Measurements from ENCODE around the gene RAB40A.

Gene RAB40A

DNA sequence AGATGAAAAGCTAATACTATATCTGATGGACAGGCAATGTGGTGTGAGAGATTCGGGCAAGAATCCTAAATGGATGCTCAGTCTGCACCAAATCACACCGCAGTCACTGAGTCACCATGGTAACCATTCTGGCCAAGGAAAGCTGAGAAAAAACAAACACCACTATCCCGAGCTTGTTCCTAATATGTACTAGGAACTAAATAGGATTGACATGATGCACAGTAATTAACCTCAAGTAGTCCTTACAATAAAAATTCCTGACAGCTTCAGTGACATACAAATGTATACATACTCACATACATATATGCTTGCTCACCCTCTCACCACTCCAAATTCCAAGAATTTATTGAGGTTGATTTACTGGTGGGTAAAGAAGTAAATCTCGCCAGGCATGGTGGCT lies 1.1 kb upstream of the RAB40A start:
- no peaks in the 10 kb centered on the region for H3F3A ChIP-seq (ENCODE audit: control insufficient read depth, insufficient read depth)
- no peak overlapping the region for H3K27ac ChIP-seq (ENCODE audit: low read depth, low read length)
- no peaks in the 10 kb centered on the region for H3K4me1 ChIP-seq (ENCODE audit: control insufficient read depth, low read length)
- H4K20me1 ChIP-seq (ENCODE audit: control insufficient read depth, insufficient read depth, low read depth, low read length), result no peaks in the 10 kb centered on the region
- no peaks in the 10 kb centered on the region for H3K9me3 ChIP-seq (ENCODE audit: control insufficient read depth, insufficient read depth, low read length)
- no peaks in the 10 kb centered on the region for H3K9me2 ChIP-seq (replicated peaks; ENCODE audit: control insufficient read depth, low read length)
- no peaks in the 10 kb centered on the region for H3K27me3 ChIP-seq (ENCODE audit: control insufficient read depth, low read length)
- H3K4me2 ChIP-seq (ENCODE audit: low read length), result no peak overlapping the region
- H3K4me3 ChIP-seq (ENCODE audit: low read length), result no peak overlapping the region
- no peak for TF ChIP-seq EZH2phosphoT487 (IDR thresholded peaks at IDR 0.05; ENCODE audit: borderline replicate concordance, low read length)
- TF ChIP-seq, protein P1, sequence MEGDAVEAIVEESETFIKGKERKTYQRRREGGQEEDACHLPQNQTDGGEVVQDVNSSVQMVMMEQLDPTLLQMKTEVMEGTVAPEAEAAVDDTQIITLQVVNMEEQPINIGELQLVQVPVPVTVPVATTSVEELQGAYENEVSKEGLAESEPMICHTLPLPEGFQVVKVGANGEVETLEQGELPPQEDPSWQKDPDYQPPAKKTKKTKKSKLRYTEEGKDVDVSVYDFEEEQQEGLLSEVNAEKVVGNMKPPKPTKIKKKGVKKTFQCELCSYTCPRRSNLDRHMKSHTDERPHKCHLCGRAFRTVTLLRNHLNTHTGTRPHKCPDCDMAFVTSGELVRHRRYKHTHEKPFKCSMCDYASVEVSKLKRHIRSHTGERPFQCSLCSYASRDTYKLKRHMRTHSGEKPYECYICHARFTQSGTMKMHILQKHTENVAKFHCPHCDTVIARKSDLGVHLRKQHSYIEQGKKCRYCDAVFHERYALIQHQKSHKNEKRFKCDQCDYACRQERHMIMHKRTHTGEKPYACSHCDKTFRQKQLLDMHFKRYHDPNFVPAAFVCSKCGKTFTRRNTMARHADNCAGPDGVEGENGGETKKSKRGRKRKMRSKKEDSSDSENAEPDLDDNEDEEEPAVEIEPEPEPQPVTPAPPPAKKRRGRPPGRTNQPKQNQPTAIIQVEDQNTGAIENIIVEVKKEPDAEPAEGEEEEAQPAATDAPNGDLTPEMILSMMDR (IDR thresholded peaks at IDR 0.05; ENCODE audit: low read depth, low read length, poor library complexity, severe bottlenecking), result no peak
- no peaks in the 10 kb centered on the region for H3K36me3 ChIP-seq (ENCODE audit: control insufficient read depth, low read length)
- no peaks in the 10 kb centered on the region for H3K79me2 ChIP-seq (ENCODE audit: control insufficient read depth, low read length)

DNA sequence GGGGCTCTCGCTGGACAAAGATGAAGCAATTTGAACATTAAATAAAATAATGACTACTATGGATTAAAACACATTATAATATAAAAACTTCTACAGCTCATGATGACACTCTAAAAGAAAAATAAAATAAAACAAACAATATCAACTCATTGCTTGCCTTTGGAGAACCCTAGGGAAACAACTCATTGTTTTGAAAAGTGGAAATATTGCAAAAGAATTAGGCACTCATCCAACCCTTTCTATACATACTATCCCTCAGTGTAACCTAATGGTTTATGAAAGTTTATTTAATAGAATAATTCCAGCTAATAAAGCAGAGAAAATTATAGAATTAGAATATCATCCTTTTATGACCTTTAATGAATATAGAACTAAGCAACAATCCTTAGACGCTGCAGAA lies 718 bp downstream of the RAB40A start:
- H3K9me2 ChIP-seq (replicated peaks; ENCODE audit: control insufficient read depth, low read length), result no peaks in the 10 kb centered on the region
- TF ChIP-seq EZH2phosphoT487 (IDR thresholded peaks at IDR 0.05; ENCODE audit: borderline replicate concordance, low read length), result no peak
- TF ChIP-seq, protein P1 (IDR thresholded peaks at IDR 0.05; ENCODE audit: low read depth, low read length, poor library complexity, severe bottlenecking), result no peak
- H3K4me3 ChIP-seq (ENCODE audit: low read length), result no peak overlapping the region
- no peaks in the 10 kb centered on the region for H3K79me2 ChIP-seq (ENCODE audit: control insufficient read depth, low read length)
- H3K4me1 ChIP-seq (ENCODE audit: control insufficient read depth, low read length), result no peaks in the 10 kb centered on the region
- H3K36me3 ChIP-seq (ENCODE audit: control insufficient read depth, low read length), result no peaks in the 10 kb centered on the region
- no peak overlapping the region for H3K27ac ChIP-seq (ENCODE audit: low read depth, low read length)
- H3K4me2 ChIP-seq (ENCODE audit: low read length), result no peak overlapping the region
- no peaks in the 10 kb centered on the region for H3K9me3 ChIP-seq (ENCODE audit: control insufficient read depth, insufficient read depth, low read length)
- no peaks in the 10 kb centered on the region for H4K20me1 ChIP-seq (ENCODE audit: control insufficient read depth, insufficient read depth, low read depth, low read length)
- H3F3A ChIP-seq (ENCODE audit: control insufficient read depth, insufficient read depth), result no peaks in the 10 kb centered on the region
- no peaks in the 10 kb centered on the region for H3K27me3 ChIP-seq (ENCODE audit: control insufficient read depth, low read length)

DNA sequence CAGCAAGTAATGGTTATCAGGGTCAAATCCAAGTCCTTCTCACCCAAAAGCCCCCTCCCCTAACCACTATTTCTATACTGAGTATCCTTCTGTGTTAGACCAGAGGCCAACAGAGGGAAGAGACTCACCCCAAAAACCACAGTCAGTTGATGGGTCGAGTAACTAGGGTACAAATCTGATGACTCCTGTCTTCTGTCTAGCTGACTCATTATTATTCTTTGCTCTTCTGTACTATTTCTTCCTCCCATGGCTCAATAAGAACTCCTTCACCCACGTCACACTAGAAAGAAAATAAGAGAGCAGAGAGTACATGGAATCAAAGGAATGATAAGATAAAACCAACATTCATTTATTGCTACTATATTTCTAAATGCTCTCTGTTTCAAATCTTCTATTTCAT lies 2.0 kb downstream of the RAB40A start:
- H3K4me2 ChIP-seq (ENCODE audit: low read length), result no peak overlapping the region
- no peaks in the 10 kb centered on the region for H3K9me3 ChIP-seq (ENCODE audit: control insufficient read depth, insufficient read depth, low read length)
- TF ChIP-seq EZH2phosphoT487 (IDR thresholded peaks at IDR 0.05; ENCODE audit: borderline replicate concordance, low read length), result no peak
- TF ChIP-seq, protein P1 (IDR thresholded peaks at IDR 0.05; ENCODE audit: low read depth, low read length, poor library complexity, severe bottlenecking), result no peak
- H3K36me3 ChIP-seq (ENCODE audit: control insufficient read depth, low read length), result no peaks in the 10 kb centered on the region
- H4K20me1 ChIP-seq (ENCODE audit: control insufficient read depth, insufficient read depth, low read depth, low read length), result no peaks in the 10 kb centered on the region
- no peaks in the 10 kb centered on the region for H3F3A ChIP-seq (ENCODE audit: control insufficient read depth, insufficient read depth)
- no peak overlapping the region for H3K27ac ChIP-seq (ENCODE audit: low read depth, low read length)
- H3K27me3 ChIP-seq (ENCODE audit: control insufficient read depth, low read length), result no peaks in the 10 kb centered on the region
- H3K4me3 ChIP-seq (ENCODE audit: low read length), result no peak overlapping the region
- H3K79me2 ChIP-seq (ENCODE audit: control insufficient read depth, low read length), result no peaks in the 10 kb centered on the region
- H3K4me1 ChIP-seq (ENCODE audit: control insufficient read depth, low read length), result no peaks in the 10 kb centered on the region
- no peaks in the 10 kb centered on the region for H3K9me2 ChIP-seq (replicated peaks; ENCODE audit: control insufficient read depth, low read length)
